CD4-positive, alpha-beta T cell treated with Interleukin-4 for 4 hours (primary cell): ENCODE results near the gene TPSAB1.
"Not testable (repeated sequence)": the region's sequence is repeated elsewhere in the genome, so short reads cannot be mapped to it uniquely, and the experiment has no call there.

ENCODE experiments used
- DNase-seq: peaks from one replicate; pipeline ENCODE4 v3.0.0-alpha.2; 2020

TPSAB1 gene

DNA sequence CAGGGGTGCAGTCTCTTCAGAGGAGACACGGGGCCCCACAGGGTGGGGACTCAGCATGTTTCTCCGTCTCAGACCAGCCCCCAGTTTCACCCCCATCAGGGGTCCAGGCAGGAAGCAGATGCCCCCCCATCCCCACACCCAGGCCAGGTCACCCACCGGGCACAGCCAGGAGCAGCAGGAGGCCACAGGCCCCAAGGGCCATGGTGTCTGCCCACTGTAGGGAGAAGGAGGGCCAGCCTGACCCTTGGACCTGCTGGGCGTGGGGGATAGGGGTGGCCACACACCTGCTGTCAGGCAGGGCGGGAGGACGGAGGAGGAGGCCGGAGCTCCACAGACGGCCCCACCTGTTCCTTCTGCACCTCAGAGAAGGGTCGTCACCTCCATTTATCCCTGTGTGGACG is 15.5 kb upstream of the TPSAB1 start, which contains the start of gene TPSG1:
Gene TPSG1 (minus strand): TSS at position 218 of the 401 bp plus-strand sequence. CDS start 16 bp downstream, at position 202.
- DNase-seq, result no peak

DNA sequence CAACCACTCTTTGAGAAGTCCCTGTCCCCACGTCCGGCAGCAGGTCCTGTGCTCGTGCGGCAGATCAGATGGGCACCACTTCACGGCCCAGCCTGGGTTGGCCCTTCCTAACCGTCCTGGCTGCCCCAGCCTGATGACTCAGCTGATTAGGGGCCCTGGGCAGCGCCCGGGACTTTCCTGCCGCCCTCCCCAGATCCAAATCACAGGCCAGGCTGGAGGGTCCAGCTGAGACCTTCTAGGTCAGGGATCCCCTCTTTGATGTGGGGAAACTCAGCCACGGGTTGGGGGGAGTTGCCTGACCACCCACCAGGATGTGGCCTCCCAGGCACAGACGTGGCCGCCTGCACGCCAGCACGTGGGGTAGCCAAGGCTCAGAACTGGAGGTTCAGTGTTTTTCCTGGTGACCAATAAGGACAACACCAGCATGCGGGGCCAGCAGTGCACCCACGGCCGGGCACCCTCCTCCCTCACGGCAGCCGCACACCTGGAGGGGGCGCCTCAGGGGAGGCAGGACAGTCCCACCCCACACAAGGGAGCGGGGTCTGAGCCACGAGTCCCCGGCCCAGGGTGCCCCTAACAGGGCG is 14.7 kb upstream of the TPSAB1 start:
- DNase-seq, result not testable (repeated sequence)

DNA sequence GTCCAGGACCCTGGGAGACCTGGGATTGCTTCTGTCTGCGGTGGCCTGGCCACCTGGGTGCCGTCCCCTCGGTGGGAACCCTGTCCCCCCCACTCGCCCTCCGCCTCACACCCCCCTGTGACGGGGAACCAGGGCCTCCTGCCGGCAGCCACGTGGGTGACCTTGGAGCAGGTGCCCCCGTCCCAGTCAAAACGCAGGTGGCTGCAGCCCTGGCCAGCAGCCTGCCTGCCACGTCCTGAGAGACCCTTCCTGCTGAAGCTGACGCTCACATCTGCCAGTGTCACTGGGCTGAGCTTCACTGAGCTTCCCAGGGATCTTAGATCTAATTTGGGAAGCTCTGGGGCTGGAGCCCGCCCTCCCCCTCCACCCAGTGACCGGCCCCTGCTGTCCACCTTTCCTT is 13.8 kb upstream of the TPSAB1 start:
- DNase-seq, result not testable (repeated sequence)

DNA sequence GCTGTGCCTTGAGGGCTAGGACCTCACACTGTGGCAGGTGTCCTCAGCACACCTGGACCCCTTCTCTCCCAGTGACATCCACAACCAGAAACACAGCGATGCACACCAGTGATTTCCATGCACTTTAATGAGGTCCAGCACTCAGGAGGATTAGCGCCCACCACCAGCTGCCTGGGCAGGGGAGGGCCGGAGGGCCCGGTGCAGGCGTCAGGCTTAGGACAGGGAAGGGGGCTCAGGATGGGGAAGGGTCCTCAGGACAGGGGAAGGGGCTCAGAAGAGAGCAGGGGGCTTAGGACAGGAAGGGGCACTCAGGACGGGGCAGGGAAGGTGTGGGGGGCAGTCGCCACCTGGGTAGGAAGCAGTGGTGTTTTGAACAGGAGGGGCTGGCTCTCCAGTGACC is 12.3 kb upstream of the TPSAB1 start:
- DNase-seq, result not testable (repeated sequence)

DNA sequence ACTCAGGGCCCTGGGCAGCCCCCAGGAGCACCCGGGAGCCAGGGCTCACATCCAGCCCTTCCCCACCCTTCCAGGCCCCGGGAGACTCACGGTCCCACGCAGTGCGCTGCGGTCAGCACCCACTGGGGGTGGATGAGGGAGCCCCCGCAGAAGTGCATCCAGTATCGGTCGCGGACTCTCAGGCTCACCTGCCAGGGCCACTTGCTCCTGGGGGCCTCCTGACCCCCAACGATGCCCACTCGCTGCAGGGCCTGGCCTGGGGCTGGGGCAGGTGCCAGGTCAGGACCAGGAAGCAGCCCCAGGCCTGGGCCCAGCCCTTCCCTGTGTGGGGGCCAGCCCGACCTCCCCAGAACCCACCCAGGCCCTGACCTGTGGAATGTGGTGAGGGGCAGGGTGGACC is 11.0 kb upstream of the TPSAB1 start:
- DNase-seq, result not testable (repeated sequence)

DNA sequence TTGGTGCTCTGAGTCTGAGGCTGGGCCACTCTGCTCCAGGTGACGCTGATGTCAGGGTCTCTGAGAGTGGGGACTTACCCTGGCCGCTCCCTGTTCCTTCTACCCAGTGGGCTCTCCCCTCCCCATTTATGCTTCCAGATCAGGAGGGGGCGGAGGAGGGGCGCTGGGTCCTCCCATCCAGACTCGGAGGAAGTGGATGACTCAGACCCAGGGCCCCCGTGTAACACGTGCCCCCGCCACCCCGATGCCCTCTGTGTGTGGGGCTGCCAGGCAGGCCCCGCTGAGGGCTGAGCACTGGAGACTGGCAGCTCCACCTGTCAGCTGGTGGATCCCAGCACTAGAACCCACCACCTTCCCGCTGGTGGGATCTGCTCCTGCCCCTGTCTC is 10.4 kb upstream of the TPSAB1 start, which contains the start of gene TPSB2:
Gene TPSB2 (minus strand): TSS at position 101 of the 387 bp plus-strand sequence. CDS start 233 bp downstream, outside the sequence.
- DNase-seq, result not testable (repeated sequence)

DNA sequence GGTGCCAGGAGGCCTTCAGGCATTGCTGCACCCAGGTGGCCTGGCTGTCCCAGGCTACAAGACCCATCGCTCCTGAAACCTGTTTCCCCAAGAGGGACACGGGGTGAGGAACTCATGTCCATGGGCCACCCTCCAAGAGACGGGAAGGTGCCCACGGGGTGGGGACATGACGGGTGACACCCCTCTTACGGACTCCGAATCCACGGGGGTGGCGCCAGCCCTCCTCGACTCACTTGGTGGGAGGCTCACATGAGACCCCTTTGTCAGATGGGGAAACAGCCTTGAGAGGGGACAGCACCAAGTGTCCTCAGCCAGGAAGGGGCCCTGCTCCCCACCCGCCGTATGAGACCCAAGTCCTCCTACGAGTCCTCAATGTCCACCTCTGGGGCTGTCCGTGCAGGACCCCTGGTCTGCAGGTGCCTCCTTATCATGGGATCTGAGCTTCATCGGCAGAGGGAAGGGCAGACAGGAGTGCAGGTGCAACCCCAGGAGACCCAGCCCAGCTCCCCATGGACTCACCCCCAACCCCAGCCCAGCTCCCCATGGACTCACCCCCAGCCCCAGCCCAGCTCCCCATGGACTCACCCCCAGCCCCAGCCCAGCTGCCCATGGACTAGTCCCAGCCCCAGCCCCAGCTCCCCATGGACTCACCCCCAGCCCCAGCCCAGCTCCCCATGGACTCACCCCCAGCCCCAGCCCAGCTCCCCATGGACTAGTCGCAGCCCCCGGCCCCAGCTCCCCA is 9.9 kb upstream of the TPSAB1 start:
- not testable (repeated sequence) for DNase-seq

DNA sequence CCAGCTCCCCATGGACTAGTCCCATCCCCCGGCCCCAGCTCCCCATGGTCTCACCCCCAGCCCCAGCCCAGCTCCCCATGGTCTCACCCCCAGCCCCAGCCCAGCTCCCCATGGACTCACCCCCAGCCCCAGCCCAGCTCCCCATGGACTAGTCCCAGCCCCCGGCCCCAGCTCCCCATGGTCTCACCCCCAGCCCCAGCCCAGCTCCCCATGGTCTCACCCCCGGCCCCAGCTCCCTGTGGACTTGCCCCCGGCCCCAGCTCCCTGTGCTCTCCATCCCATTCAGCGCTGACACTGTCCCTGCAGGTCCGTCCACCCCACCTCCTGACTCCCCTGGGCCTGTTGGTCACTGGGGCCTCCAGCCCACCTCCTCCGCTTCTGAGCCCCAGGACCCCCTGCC is 9.2 kb upstream of the TPSAB1 start:
- DNase-seq, result not testable (repeated sequence)

DNA sequence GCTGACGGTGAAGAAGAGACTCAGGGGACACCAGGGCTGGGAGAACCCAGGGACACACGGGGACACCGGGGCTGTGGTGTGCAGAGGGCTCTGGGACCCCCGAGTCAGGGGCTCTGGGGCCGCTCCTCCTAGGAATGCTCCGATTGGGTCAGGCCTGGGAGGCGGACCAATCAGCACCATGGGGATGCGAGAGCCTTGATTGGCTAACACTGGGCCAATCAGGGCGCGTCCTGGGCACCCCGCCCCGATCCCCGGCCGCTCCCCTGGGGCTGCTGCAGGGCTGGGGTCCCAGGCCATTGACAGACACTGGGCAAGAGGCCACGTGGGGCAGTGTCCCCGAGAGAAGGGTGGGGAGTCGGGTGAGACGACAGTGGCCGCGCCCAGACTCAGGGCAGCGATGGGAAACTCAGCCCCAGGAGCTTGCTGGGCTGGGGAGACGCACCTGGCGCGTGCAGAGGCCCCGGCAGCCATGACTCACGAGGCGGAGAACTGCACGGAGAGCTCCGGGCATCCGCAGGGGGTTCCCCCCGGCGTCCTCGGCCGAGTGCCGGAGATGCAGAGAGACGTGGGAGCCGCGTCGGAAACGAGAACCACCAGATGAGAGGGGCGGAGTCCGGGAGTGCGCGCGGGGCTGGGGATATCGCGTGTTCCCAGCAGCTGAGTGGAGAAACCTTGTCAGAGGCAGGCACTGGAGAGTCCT is 8.3 kb upstream of the TPSAB1 start:
- DNase-seq, result not testable (repeated sequence)

DNA sequence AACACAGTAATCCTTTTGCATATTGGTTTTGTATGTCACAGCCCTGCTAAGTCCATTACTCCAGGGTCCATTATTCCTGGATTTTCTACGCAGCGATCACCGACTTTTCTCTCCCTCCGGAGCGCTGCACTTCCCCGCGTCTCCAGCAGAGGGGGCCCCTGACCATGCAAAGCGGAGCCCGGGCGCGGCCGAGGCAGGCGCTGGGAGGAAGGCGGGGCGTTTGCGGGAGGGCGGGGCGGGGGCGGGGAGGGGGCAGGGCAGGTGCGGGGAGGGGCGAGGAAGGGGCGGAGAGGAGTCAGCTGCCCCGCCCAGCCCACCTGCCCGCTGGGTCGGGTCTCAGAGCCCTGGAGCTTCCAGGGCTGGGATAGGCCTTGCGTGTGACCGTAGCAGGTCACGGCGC is 3.8 kb upstream of the TPSAB1 start:
- DNase-seq, result not testable (repeated sequence)

DNA sequence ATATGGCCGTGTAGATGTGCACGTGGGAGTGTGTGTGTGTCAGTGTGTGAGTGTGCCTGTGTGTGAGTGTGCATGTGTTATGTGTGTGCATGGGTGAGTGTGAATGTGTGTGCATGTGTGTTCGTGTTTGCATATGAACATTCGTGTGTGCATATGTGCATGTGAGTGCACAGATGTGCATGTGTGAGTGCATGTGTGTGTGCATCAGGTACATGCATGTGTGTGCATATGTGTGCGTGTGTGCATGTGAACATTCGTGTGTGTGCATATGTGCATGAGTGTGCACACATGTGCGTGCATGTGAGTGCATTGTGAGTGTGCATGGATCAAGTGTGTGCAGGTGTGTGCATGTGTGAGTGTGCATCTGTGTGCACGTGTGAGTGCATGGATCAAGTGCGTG is 2.5 kb upstream of the TPSAB1 start:
- DNase-seq, result no peak

DNA sequence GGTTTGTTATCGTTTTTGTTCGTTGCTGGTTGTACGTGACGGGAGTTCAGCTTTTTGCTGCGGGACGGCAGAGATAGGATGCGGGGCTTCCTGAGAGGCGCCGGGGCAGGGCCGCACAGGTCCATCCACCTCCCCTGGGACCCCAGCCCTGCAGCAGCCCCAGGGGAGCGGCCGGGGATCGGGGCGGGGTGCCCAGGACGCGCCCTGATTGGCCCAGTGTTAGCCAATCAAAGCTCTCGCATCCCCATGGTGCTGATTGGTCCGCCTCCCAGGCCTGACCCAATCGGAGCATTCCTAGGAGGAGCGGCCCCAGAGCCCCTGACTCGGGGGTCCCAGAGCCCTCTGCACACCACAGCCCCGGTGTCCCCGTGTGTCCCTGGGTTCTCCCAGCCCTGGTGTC is 1.6 kb upstream of the TPSAB1 start:
- not testable (repeated sequence) for DNase-seq

DNA sequence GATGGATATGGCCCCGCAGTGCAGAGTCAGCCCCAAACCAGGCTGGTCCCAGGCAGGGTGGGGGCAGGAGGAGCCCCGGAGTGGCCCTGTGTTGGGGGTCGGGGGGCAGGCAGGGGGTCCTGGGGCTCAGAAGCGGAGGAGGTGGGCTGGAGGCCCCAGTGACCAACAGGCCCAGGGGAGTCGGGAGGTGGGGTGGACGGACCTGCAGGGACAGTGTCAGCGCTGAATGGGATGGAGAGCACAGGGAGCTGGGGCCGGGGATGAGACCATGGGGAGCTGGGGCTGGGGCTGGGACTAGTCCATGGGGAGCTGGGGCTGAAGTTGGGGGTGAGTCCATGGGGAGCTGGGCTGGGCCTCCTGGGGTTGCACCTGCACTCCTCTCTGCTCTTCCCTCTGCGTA is 930 bp upstream of the TPSAB1 start:
- not testable (repeated sequence) for DNase-seq

DNA sequence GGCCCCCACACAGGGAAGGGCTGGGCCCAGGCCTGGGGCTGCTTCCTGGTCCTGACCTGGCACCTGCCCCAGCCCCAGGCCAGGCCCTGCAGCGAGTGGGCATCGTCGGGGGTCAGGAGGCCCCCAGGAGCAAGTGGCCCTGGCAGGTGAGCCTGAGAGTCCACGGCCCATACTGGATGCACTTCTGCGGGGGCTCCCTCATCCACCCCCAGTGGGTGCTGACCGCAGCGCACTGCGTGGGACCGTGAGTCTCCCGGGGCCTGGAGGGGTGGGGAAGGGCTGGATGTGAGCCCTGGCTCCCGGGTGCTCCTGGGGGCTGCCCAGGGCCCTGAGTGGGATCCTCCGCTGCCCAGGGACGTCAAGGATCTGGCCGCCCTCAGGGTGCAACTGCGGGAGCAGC is 576 bp downstream of the TPSAB1 start:
- DNase-seq, result not testable (repeated sequence)

DNA sequence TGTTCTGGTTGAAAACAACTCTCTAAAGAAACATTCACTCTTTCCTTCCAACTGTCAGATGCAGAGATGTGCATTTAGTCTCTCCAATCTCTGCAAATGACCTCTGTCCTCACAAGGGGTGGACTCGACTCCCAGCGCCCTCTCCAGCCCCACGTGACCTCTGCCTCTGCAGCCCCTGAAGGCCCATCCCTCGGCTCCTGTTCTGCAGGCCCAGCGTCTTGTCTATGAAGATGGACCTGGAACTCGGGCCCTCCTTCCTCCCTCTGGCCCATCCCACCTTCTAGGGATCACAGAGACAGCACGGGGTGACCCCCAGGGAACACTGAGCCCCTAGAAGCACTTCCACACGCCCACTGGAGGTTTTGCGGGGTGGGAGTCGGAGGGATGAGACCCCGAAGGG is 2.9 kb downstream of the TPSAB1 start:
- not testable (repeated sequence) for DNase-seq

DNA sequence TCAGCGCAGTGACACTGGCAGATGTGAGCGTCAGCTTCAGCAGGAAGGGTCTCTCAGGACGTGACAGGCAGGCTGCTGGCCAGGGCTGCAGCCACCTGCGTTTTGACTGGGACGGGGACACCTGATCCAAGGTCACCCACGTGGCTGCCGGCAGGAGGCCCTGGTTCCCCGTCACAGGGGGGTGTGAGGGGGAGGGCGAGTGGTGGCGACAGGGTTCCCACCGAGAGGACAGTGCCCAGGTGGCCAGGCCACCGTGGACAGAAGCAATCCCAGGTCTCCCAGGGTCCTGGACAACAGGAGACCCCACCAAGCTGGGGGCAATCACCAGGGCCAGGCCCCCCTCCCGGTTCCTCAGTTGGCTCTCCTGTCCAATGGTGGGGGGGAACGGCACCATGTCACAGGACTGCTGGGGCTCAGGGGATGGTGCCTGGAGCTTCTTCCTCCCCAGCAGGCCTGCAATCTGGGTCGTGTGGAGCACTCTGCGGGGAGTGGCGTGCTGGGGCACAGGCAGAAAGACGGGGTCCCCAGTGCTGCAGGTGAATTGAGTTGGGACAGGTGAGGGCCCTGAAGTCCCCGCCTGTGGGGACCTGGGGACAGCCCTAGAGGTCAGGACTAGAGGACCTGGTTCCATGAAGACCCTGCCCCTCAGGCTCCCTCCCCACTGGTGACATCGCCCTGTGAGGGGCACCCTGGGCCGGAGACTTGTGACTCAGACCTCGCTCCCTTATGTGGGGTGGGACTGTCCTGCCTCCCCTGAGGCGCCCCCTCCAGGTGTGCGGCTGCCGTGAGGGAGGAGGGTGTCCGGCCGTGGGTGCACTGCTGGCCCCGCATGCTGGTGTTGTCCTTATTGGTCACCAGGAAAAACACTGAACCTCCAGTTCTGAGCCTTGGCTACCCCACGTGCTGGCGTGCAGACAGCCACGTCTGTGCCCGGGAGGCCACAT is 3.7 kb downstream of the TPSAB1 start:
- not testable (repeated sequence) for DNase-seq

DNA sequence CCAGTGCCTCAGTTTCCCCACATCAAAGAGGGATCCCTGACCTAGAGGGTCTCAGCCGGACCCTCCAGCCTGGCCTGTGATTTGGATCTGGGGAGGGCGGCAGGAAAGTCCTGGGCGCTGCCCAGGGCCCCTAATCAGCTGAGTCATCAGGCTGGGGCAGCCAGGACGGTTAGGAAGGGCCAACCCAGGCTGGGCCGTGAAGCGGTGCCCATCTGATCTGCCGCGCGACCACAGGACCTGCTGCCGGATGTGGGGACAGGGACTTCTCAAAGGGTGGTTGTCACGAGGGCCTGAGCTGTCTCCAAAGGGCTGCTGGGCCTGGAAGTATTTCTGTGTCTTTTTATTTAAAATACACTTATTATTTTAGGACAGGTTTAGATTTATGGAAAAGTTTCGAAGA is 4.4 kb downstream of the TPSAB1 start:
- no peak for DNase-seq

DNA sequence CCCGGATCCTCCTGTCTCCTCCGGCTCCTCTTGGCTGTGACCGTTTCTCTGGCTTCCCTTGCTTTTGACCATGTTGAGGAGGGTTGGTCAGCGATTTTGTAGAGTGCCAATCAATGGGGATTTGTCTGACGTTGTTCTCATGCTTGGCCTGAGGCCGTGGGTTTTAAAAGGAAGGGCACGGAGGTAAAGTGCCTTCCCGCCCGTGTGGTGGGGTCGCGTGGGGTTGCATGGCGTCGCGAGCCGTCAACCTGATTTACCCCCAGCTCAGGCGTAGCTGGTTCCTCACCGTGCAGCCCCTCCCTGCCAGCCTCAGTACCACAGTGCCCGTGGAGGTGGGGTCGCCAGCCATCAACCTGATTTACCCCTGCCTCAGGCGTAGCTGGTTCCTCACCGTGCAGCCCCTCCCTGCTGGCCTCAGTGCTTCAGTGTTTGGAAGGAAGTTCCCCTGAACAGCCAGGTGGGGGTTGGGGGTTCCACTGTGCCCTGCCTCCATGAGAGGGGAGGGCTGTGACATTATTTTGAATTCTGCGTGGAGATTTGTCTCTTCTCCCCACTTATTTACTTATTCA is 5.0 kb downstream of the TPSAB1 start:
- DNase-seq, result no peak

DNA sequence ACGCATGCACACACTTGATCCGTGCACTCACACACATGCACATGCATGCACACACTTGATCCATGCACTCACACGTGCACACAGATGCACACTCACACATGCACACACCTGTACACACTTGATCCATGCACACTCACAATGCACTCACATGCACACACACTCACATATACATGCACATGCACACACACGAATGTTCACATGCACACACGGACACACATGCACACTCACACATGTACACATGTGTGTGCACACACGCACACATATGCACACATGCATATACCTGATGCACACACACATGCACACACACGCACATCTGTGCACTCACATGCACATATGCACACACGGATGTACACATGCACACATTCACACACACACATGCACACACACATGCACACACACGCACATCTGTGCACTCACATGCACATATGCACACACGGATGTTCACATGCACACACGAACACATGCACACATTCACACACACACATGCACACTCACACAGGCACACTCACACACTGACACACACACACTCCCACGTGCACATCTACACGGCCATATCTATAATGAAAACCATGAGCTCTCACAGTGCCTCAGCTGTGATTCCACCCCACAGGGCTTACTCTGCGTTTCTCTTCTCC is 7.5 kb downstream of the TPSAB1 start:
- DNase-seq, result not testable (repeated sequence)

DNA sequence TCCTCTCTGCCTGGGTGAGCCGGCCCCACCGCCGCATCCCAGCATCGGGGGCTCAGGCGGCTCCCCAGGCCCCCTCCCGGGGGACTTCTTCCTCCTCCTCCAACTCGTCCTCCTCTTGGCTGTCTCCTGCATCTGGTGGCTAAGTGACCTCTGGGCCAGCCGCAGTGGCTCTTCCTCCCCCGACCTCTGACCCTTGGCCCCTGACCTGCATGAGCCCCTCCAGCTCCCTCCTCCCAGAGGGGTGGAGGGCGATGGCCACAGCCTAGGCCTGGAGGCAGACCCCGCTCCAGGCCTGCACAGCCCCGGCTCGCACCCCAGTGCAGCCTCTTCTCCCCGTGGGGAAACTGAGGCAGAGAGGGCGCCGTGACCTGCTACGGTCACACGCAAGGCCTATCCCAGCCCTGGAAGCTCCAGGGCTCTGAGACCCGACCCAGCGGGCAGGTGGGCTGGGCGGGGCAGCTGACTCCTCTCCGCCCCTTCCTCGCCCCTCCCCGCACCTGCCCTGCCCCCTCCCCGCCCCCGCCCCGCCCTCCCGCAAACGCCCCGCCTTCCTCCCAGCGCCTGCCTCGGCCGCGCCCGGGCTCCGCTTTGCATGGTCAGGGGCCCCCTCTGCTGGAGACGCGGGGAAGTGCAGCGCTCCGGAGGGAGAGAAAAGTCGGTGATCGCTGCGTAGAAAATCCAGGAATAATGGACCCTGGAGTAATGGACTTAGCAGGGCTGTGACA is 8.7 kb downstream of the TPSAB1 start:
- not testable (repeated sequence) for DNase-seq
